D721Med (cell line): ENCODE results near the gene CPN1.
A peak's percentile ranks its signal among the peaks of the same experiment; 100 is the strongest.

Experiments
- DNase-seq: peaks from one replicate; pipeline ENCODE4 v3.0.0; 2011; ENCODE audit warnings: low spot score; ENCODE audit not compliant: insufficient read length
- FAIRE-seq: peaks from 2 replicates; lab custom pipeline; 2011; peaks lifted over from hg19 to GRCh38; lab: Jason Lieb, UNC
- CTCF ChIP-seq: IDR thresholded peaks from 2 replicates; pipeline ENCODE4 v1.5.1; 2012; ENCODE audit warnings: mild to moderate bottlenecking, control low read depth; ENCODE audit not compliant: insufficient read depth; ENCODE audit errors: missing control alignments

Gene CPN1

GRCh38 chr10:100057948-100058347 lies 23.7 kb downstream of the CPN1 start:
- DNase-seq (no peak), FAIRE-seq (no peak)
- TF ChIP-seq CTCF, result no peak

GRCh38 chr10:100053686-100054460 lies 27.8 kb downstream of the CPN1 start:
- DNase-seq (no peak), FAIRE-seq (no peak)
- TF ChIP-seq CTCF, result no peak

GRCh38 chr10:100046021-100046486 lies 35.6 kb downstream of the CPN1 start:
- FAIRE-seq (no peak), DNase-seq (peak; percentile 45)
- peak; percentile 87 for TF ChIP-seq CTCF

- FAIRE-seq (no peak), DNase-seq (no peak)
- TF ChIP-seq CTCF, result no peak
These were observed 36.1 kb downstream of the CPN1 start for GRCh38 chr10:100045592-100045991.

- no peak for FAIRE-seq
- no peak for DNase-seq
- TF ChIP-seq CTCF, result no peak
These were observed 37.9 kb downstream of the CPN1 start for GRCh38 chr10:100043796-100044195.

- no peak for TF ChIP-seq CTCF
- DNase-seq, result no peak
- FAIRE-seq, result no peak
These were observed 38.3 kb downstream of the CPN1 start for GRCh38 chr10:100043344-100043743.
